Measurements from ENCODE around the gene EML6. TPM values are rescaled to one million over a fixed set of nuclear protein-coding genes. Genes with fewer than 3 reads are reported as not detected.

Gene EML6
- polyA plus RNA-seq, 2 donors: 0.88 to 1.3 TPM

GRCh38 chr2:54936766-54937165, 213.3 kb downstream of the EML6 start:
- Histone ChIP-seq H3K36me3 (ENCODE audit: control insufficient read depth in 2 of 2, insufficient read depth in 2 of 2, low read length in 1 of 2) (no peaks in the 10 kb centered on the region), H3K4me3 (ENCODE audit: low read depth in 1 of 2, low read length in 2 of 2) (no peak overlapping the region), H3K4me1 (ENCODE audit: control insufficient read depth in 2 of 2, insufficient read depth in 2 of 2, low read length in 1 of 2) (no peaks in the 10 kb centered on the region), H3K27me3 (ENCODE audit: control insufficient read depth in 1 of 2, insufficient read depth in 2 of 2, low read length in 2 of 2) (no peaks in the 10 kb centered on the region), H3K27ac (ENCODE audit: low read depth in 2 of 2, low read length in 1 of 2) (peak overlapping the region in 1 of 2 donors; percentile 65), H3K9me3 (ENCODE audit: control insufficient read depth in 2 of 2, insufficient read depth in 1 of 2, low read depth in 1 of 2, low read length in 1 of 2) (no peaks in the 10 kb centered on the region)
- WGBS, 2 donors: 53 to 67% methylated on average over 8 of the region's 8 CpGs

- Histone ChIP-seq H3K4me1 (ENCODE audit: control insufficient read depth in 2 of 2, insufficient read depth in 2 of 2, low read length in 1 of 2) (no peaks in the 10 kb centered on the region), H3K27ac (ENCODE audit: low read depth in 2 of 2, low read length in 1 of 2) (no peak overlapping the region), H3K9me3 (ENCODE audit: control insufficient read depth in 2 of 2, insufficient read depth in 1 of 2, low read depth in 1 of 2, low read length in 1 of 2) (no peaks in the 10 kb centered on the region), H3K27me3 (ENCODE audit: control insufficient read depth in 1 of 2, insufficient read depth in 2 of 2, low read length in 2 of 2) (no peaks in the 10 kb centered on the region), H3K36me3 (ENCODE audit: control insufficient read depth in 2 of 2, insufficient read depth in 2 of 2, low read length in 1 of 2) (no peaks in the 10 kb centered on the region), H3K4me3 (ENCODE audit: low read depth in 1 of 2, low read length in 2 of 2) (no peak overlapping the region)
- WGBS, 2 donors: 87 to 89% methylated on average over 7 of the region's 7 CpGs
Observed at GRCh38 chr2:54939446-54940118, 216.1 kb downstream of the EML6 start.

GRCh38 chr2:54940723-54941122, 217.3 kb downstream of the EML6 start:
- Histone ChIP-seq H3K36me3 (ENCODE audit: control insufficient read depth in 2 of 2, insufficient read depth in 2 of 2, low read length in 1 of 2) (no peaks in the 10 kb centered on the region), H3K27ac (ENCODE audit: low read depth in 2 of 2, low read length in 1 of 2) (no peak overlapping the region), H3K27me3 (ENCODE audit: control insufficient read depth in 1 of 2, insufficient read depth in 2 of 2, low read length in 2 of 2) (no peaks in the 10 kb centered on the region), H3K9me3 (ENCODE audit: control insufficient read depth in 2 of 2, insufficient read depth in 1 of 2, low read depth in 1 of 2, low read length in 1 of 2) (no peaks in the 10 kb centered on the region), H3K4me1 (ENCODE audit: control insufficient read depth in 2 of 2, insufficient read depth in 2 of 2, low read length in 1 of 2) (no peaks in the 10 kb centered on the region), H3K4me3 (ENCODE audit: low read depth in 1 of 2, low read length in 2 of 2) (no peak overlapping the region)
- 52 to 59% methylated on average over 3 of the region's 3 CpGs for WGBS, 2 donors

GRCh38 chr2:54941248-54941984, 218.0 kb downstream of the EML6 start:
- H3K4me1 ChIP-seq (ENCODE audit: control insufficient read depth in 2 of 2, insufficient read depth in 2 of 2, low read length in 1 of 2): peaks cover 3 to 4% of the 10 kb centered on the region in 2 donors
- H3K27me3 ChIP-seq (ENCODE audit: control insufficient read depth in 1 of 2, insufficient read depth in 2 of 2, low read length in 2 of 2): no peaks in the 10 kb centered on the region
- 91 to 92% methylated on average over 15 of the region's 15 CpGs for WGBS, 2 donors
- H3K4me3 ChIP-seq (ENCODE audit: low read depth in 1 of 2, low read length in 2 of 2): no peak overlapping the region
- no peaks in the 10 kb centered on the region for H3K9me3 ChIP-seq (ENCODE audit: control insufficient read depth in 2 of 2, insufficient read depth in 1 of 2, low read depth in 1 of 2, low read length in 1 of 2)
- no peaks in the 10 kb centered on the region for H3K36me3 ChIP-seq (ENCODE audit: control insufficient read depth in 2 of 2, insufficient read depth in 2 of 2, low read length in 1 of 2)
- no peak overlapping the region for H3K27ac ChIP-seq (ENCODE audit: low read depth in 2 of 2, low read length in 1 of 2)

GRCh38 chr2:54942373-54942772, 218.9 kb downstream of the EML6 start:
- WGBS, 2 donors: 72 to 79% methylated on average over 5 of the region's 5 CpGs
- H3K27me3 ChIP-seq (ENCODE audit: control insufficient read depth in 1 of 2, insufficient read depth in 2 of 2, low read length in 2 of 2): no peaks in the 10 kb centered on the region
- peaks cover 3 to 4% of the 10 kb centered on the region in 2 donors for H3K4me1 ChIP-seq (ENCODE audit: control insufficient read depth in 2 of 2, insufficient read depth in 2 of 2, low read length in 1 of 2)
- no peaks in the 10 kb centered on the region for H3K9me3 ChIP-seq (ENCODE audit: control insufficient read depth in 2 of 2, insufficient read depth in 1 of 2, low read depth in 1 of 2, low read length in 1 of 2)
- no peak overlapping the region for H3K4me3 ChIP-seq (ENCODE audit: low read depth in 1 of 2, low read length in 2 of 2)
- H3K27ac ChIP-seq (ENCODE audit: low read depth in 2 of 2, low read length in 1 of 2): no peak overlapping the region
- H3K36me3 ChIP-seq (ENCODE audit: control insufficient read depth in 2 of 2, insufficient read depth in 2 of 2, low read length in 1 of 2): no peaks in the 10 kb centered on the region

GRCh38 chr2:54944724-54945326, 221.4 kb downstream of the EML6 start:
- peaks cover 11% of the 10 kb centered on the region in 2 donors for H3K4me1 ChIP-seq (ENCODE audit: control insufficient read depth in 2 of 2, insufficient read depth in 2 of 2, low read length in 1 of 2)
- peak overlapping the region in 1 of 2 donors; percentile 93 for H3K27ac ChIP-seq (ENCODE audit: low read depth in 2 of 2, low read length in 1 of 2)
- H3K4me3 ChIP-seq (ENCODE audit: low read depth in 1 of 2, low read length in 2 of 2): no peak overlapping the region
- H3K36me3 ChIP-seq (ENCODE audit: control insufficient read depth in 2 of 2, insufficient read depth in 2 of 2, low read length in 1 of 2): no peaks in the 10 kb centered on the region
- 86 to 100% methylated on average over 1 of the region's 1 CpG for WGBS, 2 donors
- H3K27me3 ChIP-seq (ENCODE audit: control insufficient read depth in 1 of 2, insufficient read depth in 2 of 2, low read length in 2 of 2): no peaks in the 10 kb centered on the region
- no peaks in the 10 kb centered on the region for H3K9me3 ChIP-seq (ENCODE audit: control insufficient read depth in 2 of 2, insufficient read depth in 1 of 2, low read depth in 1 of 2, low read length in 1 of 2)

GRCh38 chr2:54945391-54946219, 222.1 kb downstream of the EML6 start:
- Histone ChIP-seq H3K9me3 (ENCODE audit: control insufficient read depth in 2 of 2, insufficient read depth in 1 of 2, low read depth in 1 of 2, low read length in 1 of 2) (no peaks in the 10 kb centered on the region), H3K36me3 (ENCODE audit: control insufficient read depth in 2 of 2, insufficient read depth in 2 of 2, low read length in 1 of 2) (no peaks in the 10 kb centered on the region), H3K4me1 (ENCODE audit: control insufficient read depth in 2 of 2, insufficient read depth in 2 of 2, low read length in 1 of 2) (peaks cover 11% of the 10 kb centered on the region in 2 donors), H3K27ac (ENCODE audit: low read depth in 2 of 2, low read length in 1 of 2) (peak overlapping the region; percentile 93 to 98), H3K4me3 (ENCODE audit: low read depth in 1 of 2, low read length in 2 of 2) (no peak overlapping the region), H3K27me3 (ENCODE audit: control insufficient read depth in 1 of 2, insufficient read depth in 2 of 2, low read length in 2 of 2) (no peaks in the 10 kb centered on the region)
- 26 to 46% methylated on average over 8 of the region's 8 CpGs for WGBS, 2 donors

- Histone ChIP-seq H3K4me3 (ENCODE audit: low read depth in 1 of 2, low read length in 2 of 2) (no peak overlapping the region), H3K36me3 (ENCODE audit: control insufficient read depth in 2 of 2, insufficient read depth in 2 of 2, low read length in 1 of 2) (no peaks in the 10 kb centered on the region), H3K27me3 (ENCODE audit: control insufficient read depth in 1 of 2, insufficient read depth in 2 of 2, low read length in 2 of 2) (no peaks in the 10 kb centered on the region), H3K4me1 (ENCODE audit: control insufficient read depth in 2 of 2, insufficient read depth in 2 of 2, low read length in 1 of 2) (peaks cover 11% of the 10 kb centered on the region in 2 donors), H3K9me3 (ENCODE audit: control insufficient read depth in 2 of 2, insufficient read depth in 1 of 2, low read depth in 1 of 2, low read length in 1 of 2) (no peaks in the 10 kb centered on the region), H3K27ac (ENCODE audit: low read depth in 2 of 2, low read length in 1 of 2) (peak overlapping the region; percentile 93 to 98)
- 40 to 50% methylated on average over 9 of the region's 9 CpGs for WGBS, 2 donors
Observed at GRCh38 chr2:54946220-54946805, 222.9 kb downstream of the EML6 start.

- no peak overlapping the region for H3K27ac ChIP-seq (ENCODE audit: low read depth in 2 of 2, low read length in 1 of 2)
- 72 to 79% methylated on average over 11 of the region's 11 CpGs for WGBS, 2 donors
Observed at GRCh38 chr2:54947136-54947535, 223.7 kb downstream of the EML6 start.

More at GRCh38 chr2:54947136-54947535, 223.7 kb downstream of the EML6 start:
- no peaks in the 10 kb centered on the region for H3K27me3 ChIP-seq (ENCODE audit: control insufficient read depth in 1 of 2, insufficient read depth in 2 of 2, low read length in 2 of 2)
- H3K4me1 ChIP-seq (ENCODE audit: control insufficient read depth in 2 of 2, insufficient read depth in 2 of 2, low read length in 1 of 2): peaks cover 11% of the 10 kb centered on the region in 2 donors
- H3K9me3 ChIP-seq (ENCODE audit: control insufficient read depth in 2 of 2, insufficient read depth in 1 of 2, low read depth in 1 of 2, low read length in 1 of 2): no peaks in the 10 kb centered on the region
- H3K4me3 ChIP-seq (ENCODE audit: low read depth in 1 of 2, low read length in 2 of 2): no peak overlapping the region
- no peaks in the 10 kb centered on the region for H3K36me3 ChIP-seq (ENCODE audit: control insufficient read depth in 2 of 2, insufficient read depth in 2 of 2, low read length in 1 of 2)

Measured in esophagus (tissue), 2 donors.